Measurements from ENCODE around the gene PICK1.
"Not testable (repeated sequence)": the region's sequence is repeated elsewhere in the genome, so short reads cannot be mapped to it uniquely, and the experiment has no call there.

Gene PICK1

DNA sequence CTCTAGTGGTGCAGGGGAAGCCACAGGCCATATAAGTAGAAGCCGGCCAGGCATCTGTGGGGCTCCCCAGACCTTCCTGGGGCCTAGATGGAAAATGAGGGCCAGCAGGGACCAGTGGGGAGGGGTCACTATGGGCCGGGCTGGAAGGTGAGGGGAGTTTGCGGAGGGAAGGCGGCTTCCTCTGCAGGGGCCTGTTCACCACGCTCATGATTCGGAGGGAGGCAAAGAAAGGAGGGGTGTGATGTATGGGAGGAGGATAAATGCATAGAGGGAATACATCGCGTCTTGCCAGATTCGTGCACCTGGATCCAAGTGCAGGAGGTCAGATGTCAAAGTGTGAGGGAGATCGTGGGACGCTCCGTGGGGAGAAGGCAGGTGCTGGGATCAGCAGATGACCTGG is 19.9 kb downstream of the PICK1 start:
- no peak for DNase-seq

DNA sequence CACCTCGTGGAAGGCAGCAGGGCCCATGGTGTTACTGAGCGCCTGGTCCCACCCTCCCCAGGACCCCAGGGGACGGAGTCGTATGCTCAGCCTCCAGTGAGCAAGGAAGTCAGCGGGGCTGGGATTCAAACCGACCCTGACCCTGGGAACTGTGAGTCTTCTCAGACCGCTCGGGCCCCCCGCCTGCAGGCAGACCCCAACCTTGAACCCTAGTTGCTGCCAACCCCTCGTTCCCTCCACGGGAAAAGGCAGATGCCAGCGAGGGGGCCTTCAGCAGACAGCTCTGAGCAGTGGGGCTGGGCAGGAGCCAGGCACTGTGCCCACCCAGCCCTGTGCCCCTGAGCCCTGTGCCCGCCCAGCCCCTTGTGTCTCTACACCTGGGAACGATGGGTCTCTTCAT is 20.4 kb downstream of the PICK1 start:
- DNase-seq, result no peak

DNA sequence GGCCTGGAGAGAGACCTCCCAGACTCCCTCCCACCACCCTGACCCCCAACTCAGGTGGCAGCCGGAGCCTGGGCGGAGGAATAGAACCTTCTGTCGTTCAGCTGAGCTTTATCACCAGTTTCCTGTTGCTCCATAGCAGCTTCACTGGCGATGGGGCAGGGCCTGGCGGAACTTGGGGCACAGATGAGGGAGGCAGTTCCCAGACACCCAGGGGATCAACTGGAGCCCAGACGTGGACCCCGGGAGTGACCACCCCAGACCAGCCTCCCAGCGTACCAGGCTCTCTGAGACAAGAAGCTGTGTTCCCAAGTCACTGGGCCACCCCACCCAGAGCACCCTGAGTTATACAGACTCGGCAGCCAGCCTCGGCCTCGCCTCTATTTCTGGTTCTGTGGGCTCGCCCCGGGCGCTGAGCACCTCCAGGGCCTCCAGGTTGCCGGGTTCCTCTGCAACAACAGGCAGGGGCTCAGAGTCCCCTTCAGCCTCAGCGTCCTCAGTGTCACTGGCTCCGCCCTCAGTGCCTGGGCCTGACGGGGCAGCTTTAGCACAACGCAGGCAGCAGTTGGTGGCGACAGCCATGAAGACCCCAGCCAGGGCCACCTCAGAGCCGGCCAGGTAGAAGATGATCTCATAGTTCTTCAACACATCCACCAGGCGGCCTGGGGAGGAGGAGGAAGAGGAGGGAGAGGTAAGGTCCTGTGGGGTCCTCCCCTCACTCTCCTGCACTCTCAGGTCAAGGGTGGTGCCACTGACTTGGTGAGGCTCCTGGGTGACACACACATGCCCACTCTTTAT is 21.0 kb downstream of the PICK1 start:
- DNase-seq, result no peak

DNA sequence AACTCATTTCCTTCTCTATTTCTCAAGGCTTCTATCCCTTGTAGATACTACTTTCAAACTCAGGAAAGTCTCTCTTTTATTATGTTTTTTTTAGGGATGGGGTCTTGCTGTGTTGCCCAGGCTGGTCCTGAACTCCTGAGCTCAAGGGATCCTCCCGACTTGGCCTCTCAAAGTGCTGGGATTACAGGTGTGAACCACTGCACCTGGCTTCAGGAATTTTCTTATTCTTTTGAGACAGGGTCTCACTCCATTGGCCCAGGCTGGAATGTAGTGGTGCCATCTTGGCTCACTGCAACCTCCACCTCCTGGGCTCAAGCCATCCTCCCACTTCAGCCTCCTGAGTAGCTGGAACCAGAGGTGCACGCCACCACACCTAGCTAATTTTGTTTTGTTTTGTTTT is 22.0 kb downstream of the PICK1 start:
- DNase-seq, result not testable (repeated sequence)

DNA sequence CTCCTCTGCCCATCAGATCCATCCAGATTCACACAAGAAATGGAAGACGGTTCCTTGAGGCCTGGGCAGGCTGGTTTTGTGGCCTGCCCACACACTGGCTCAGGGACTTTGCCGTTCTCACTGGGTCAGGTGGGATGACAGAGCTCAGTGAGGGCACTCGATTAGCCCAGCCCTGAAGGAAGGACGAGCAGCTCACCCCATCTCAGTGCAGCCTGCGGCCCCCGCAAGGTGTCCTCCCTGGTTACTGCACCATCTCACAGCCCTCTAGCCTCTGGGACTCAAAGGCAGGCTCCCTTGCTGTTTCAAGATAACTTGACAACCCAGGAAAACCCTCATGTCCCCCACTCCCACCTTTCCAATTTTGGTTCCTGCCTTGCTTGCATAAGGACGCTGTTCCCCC is 22.6 kb downstream of the PICK1 start:
- no peak for DNase-seq

DNA sequence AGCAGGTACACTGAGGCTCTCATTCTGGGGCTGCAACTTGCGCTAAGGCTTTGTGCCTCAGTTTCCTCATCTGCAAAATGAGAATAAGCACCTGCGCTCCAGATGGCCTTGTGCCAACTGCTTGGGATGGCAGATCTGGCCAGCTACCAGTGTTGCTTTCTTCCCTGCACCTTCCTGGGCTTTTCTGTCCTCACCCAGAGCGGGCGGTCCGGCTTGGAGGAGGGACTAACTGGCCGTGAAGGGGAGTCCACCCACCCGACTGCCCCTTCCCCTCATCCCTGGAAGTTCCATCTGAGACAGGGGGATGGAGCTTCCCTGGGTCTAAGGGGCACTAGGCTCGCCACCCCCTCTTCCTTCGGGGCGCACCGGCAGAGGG is 23.3 kb downstream of the PICK1 start:
- no peak for DNase-seq

DNA sequence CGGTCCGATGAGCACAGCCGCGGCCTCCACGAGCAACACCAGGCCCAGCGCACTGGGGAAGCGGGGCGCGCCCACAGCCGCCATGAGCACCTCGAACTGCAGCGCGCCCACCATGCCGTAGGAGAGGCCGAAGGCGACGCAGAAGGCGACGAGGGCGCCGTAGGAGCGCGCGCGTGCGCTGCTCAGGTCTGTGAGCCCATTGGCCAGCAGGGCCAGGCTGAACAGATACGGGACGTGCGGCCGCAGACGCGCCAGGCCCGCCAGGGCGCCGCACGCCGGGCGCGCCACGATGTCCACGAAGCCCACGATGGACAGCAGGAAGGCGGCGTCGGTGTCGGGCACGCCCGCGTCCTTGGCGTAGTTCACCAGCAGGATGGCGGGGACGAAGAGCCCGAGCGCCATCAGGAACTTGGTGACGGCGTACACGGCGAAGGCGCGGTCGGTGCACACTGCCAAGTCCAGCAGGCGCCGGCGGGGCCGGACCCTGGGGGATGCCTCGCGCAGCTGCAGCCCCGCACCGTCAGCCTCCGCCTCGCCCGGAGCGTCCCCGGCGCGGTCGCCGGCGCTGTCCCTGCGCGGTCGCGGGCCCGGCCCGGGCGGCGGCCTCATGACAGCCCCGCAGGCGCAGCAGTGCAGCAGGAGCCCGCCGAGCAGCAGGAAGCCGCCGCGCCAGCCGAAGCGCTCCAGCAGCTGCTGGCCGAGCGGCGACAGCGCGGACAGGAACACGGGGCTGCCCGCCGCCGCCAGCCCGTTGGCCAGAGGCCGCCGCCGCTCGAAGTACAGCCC is 23.8 kb downstream of the PICK1 start:
- peak in 1 of 2 experiments; percentile 44 for DNase-seq

DNA sequence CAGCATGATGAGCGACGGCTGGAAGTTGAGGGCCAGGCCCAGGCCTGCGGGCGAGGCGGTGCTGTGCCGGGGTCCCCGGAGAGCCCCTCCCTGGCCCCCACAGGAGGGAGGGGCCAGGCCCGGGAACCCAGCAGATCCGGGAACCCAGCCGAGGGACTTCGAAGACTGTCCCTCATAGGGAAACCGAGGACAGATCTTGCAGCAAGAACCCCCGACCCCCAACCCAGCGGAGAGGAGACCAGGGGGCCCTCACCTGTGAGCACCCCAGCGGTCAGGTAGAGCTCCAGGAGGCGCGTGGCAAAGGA is 24.4 kb downstream of the PICK1 start:
- no peak for DNase-seq

DNA sequence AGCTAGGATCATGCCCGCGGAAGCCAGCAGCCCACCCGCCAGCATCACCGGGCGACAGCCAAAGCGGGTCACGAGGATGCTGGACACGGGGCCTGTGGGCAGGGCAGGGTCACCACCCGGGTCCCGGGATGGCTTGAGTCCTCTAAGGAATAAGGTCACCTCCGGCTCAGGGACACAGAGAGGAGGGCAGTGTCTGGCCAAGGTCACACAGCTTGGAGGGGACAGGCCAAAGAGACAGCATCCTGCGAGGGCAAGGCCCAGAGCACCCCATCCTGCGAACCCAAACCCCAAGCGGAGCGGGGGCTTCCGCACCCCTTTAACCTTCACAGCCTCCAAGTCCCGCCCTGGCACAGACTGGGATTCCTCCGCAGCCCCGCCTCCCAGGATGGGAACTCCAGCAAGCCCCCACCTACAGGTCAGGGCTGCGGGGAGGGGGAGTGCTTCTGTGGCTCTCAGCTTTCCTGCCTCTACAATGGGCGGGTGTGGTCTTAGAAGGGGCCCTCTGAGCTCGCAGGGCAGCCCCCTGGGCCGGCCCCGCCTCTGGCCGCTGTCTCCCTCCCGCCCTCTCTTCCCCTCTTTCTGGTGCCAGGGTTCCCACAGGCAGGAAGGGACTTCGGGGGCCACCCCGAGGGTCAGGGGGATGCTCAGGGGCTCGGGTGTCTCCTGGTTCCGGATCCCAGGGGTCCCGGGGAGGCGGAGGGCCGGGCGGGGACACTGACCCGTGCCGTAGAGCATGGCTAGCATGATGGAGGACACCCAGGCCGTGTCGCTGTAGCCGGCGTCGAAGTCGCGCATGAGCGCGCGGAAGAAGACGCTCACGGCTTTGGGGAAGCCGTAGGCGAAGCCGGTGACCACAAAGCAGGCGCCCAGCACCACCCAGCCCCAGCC is 25.0 kb downstream of the PICK1 start:
- DNase-seq, result peak; percentile 30 to 53

DNA sequence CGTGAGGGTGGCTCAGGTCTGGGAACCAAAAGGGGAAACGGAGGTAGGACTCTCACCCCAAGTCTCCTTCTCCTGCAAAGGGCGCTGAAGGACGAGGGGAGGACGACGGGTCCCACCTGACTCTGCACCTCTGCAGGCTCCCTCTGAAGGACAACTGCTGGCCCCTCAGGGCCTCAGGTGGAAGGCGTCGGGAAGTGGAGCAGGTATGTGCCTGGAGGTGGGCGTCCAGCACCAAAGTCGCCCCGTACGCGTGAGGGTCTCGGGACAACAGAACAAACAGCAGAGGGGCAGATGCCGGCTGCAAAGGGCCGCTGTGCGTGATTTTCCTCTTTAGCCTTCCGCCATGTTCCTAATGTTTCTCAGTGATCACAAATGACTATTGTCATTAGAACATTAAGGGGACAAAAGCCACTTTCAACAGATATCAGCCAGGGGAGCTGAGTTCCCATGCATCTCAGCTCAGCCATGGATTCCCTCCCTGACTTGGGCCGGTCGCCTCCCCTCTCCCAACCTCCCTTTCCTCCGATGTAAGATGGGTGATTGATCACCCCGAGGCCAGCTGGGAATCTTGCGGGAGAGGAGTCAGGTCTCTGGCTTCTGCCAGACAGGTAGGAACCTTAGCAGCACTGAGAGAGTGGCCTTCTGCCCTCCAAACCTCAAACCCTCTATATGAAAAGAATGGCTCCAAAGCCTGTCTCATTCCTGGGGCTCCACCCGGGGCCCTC is 25.9 kb downstream of the PICK1 start:
- DNase-seq, result no peak

DNA sequence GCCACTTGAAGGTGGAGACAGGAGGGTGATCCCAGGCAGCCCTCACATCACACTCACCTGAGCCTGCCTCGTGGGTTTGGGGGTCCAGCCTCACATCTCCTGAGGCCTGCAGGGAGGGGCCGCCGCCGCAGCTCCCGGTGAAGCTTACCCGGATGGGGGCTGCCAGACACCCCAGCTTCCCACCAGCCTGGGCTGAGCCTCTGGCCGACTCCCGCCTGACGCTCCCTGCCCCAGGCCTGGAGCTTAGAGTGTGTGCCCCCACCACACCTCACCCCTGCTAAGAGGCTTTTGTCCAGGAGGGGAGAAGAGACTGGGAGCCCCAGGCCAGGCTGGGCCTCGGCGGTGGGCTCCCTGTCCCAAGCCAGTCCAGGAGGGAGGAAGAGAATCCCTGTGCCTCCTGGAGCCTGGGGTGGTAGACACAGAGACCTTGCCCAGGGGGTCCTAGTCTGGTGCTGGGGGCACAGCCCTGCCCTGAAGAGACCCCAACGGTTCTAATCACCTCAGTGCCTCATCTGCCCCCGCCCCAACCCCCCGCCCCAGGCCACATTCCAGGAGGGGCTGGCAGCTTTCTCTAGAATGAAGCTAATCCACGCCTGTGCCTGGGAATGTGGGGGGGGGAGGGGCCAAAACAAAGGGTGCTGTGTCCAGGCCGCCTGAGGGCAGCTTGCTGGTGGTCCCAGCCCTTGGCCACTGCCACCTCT is 26.9 kb downstream of the PICK1 start, which contains the start of gene SLC16A8:
SLC16A8 (minus strand) TSS at position 254 of the 701 bp plus-strand sequence. CDS start 1,311 bp downstream, outside the sequence.
- no peak for DNase-seq

DNA sequence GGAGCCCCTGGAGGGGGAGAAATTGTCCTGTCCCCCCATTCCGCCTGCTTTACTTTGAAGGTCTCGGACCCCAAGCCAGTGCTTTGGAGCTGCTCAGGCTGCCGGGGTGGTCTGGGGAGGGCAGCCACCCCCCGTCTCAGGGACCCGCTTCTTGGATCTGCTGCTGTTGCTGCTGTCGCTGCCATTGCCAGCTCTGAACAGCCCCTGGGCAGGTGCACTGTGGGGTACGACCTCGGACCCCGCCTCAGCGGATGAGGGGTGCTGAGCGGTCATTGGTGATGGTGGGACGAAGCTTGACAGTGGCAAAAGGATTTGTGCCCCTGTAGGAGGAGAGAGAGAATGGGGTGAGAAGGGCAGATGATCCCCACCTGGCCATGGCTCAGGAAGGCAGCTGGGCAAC is 27.9 kb downstream of the PICK1 start:
- no peak for DNase-seq

DNA sequence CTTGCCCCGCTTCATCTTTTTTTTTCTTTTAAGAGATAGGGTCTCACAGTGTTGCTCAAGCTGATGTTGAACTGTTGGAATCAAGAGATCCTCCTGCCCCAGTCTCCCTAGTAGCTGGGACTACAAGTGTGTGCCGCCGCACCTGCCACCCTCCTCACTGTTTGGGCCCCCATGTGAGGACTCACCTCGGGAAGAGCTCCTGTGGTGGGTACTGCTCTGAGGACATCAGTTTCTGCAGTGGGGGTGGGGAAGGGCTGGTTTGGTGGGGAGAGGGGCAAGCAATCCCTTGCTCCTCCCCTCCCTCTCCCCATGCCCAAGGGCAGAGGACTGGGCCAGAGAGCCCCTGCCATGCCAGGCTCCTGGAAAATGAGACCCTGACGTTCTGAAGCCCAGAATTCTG is 28.3 kb downstream of the PICK1 start:
- no peak for DNase-seq

DNA sequence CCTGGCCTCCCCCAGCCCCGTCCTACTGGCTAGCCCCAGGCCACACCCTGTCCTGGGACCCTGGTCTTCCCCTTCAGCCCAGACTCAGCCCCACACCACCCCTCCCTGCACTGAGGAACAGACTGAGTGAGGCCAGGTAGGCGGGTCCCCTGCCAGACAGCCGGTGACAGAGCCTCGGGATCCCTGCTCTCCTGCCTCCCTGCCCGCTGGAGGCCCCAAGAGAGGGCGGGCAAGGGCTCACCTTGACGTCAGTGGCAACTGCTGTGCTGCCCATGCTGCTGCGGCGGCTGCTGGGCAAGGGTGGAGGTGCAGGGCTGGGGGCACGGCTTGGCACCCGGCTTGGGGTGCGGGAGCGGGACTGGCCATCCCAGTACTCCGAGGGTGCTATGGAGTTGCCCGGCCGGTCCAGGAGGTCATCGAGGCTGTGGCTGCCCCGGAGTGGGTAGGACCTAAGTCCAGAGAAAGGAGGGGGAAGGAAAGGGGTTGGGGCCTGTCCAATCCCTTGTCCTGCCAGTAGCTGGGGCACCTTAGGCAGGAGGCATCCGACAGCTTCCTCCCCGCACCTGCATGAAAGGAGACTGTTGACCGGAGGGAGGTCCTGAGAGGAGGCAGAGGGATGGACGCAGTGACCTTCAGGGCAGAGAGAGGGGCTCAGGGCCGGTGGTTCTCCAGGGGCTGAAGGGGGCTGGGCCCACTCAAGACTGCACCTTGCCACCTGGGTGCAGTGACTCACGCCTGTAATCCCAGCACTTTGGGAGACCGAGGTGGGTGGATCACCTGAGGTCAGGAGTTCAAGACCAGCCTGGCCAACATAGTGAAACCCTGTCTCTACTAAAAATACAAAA is 29.0 kb downstream of the PICK1 start:
- no peak for DNase-seq

DNA sequence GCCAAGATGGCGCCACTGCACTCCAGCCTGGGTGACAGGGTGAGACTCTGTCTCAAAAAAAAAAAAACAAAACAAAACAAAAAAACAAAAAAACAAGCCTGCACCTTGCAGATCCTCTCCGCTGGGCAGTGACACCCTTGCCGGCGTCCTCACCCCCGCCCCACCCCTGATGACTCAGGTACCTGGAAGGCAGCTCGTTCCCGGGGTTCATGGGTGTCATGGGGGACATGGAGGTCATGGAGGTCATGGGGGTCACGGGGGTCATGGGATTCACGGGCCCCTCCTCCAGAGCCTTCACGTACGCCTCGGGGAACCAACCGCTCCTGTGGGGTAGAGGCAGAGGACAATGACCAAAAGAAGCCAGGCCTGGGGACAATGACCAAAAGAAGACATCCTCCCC is 29.7 kb downstream of the PICK1 start:
- no peak for DNase-seq

DNA sequence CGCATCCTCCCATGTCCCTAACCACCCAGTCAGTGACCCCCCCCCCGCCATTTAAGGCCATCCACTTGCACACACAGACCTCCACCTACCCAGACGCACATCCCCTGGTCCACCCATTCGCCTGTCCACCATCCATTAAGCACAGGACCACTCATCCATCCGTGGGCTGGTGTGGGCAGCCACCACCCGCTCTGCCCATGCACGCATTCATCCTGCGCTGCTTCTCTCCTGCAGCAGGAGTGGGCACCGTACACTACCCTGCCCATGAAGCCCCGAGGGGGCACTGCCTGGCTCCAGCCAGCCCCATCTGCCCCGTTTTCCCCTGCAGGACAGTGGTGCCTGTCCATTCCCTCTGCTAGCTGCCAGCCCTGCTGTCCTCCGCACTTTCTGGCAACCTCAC is 30.7 kb downstream of the PICK1 start:
- DNase-seq, result no peak

DNA sequence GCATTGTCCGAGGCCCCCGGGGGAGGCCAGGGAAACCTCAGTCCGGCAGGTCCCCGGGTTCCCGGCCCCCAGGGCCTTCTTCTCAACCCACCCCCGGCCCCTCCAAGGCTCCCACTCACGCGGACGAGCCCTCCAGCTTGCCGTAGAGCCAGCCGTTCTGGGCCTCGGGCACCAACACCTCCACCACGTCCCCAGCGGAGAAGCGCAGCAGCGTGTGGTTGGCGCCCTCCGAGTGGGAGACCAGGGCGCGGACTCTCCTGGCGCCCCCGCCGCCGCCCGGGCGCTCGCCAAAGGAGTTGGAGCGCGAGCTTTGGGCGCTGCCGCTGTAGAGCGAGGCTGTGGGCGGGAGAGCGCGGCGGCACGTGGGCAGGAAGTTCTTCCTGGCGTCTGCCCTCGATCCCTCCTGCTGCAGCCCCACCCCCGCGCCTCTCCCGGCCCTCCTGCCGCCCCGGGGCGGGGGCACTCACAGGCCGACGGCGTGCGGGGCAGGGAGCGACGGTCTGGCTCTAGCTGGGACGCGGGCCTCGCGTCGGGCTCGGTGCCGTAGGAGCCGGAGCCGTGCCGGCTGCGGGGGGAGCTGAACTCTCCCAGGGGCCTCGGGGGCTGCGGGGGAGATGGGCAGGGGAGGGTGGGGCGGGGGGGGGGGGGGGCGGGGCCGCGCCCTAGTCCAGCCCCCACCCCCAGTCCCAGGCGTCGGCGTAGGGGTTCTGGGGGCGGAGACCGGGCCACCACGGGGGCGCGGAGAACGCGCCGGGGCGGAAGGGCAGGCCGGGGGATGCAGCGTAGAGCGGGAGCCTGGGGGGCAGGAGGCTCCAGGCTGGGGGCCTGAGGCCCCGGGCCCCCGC is 31.6 kb downstream of the PICK1 start:
- no peak for DNase-seq

DNA sequence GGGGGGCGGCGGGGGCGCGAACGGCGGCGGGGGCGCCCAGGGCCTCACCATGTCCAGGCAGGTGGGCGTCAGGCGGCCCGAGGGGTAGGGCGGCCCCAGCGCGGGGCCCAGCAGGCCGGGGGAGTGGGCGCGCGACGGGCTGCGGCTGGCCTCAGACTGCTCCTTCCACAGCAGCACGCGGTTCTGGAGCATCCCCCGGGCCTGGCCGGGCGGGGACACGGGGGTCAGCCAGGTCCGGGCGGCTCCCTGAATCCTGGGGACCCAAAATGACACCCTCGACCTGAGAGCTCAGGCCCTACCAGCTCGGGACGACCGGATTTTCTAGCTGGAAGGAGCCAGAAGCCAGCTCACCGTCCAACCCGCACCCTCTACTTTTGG is 32.3 kb downstream of the PICK1 start:
- DNase-seq, result no peak

DNA sequence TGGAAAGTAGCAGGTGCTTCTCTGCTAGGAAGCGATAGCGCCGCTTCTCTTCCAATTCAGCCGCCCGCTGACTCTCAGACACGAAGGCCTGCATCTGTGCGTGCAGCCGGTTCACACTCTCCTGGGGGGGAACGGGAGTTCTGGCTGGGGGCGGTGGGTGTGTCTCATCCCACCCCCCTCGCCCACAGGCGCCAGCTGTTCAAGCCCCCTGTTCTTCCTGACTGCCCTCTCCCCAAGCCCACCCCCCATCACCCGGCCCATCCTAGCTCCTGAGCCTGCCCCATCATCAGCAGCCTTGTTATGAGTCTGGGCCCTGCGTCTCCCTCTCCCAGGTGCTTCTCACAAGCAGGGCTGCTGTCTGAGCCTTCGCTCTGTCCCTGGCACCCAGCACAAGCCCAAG is 39.9 kb downstream of the PICK1 start:
- DNase-seq, result no peak
